ENCODE results near the gene ACYP1.

- TF ChIP-seq POLR2A (IDR thresholded peaks at IDR 0.05; ENCODE audit: low read depth, low read length) (no peak), POLR2AphosphoS5 (IDR thresholded peaks at IDR 0.05; ENCODE audit: low read depth, low read length) (no peak), TAF1 (IDR thresholded peaks at IDR 0.05; ENCODE audit: borderline replicate concordance, low read depth, low read length) (no peak)
Measured at GRCh38 chr14:75041613-75042012, 22.2 kb downstream of the ACYP1 start.
